Stimulated activated CD8-positive, alpha-beta memory T cell treated with anti-CD3 and anti-CD28 coated beads, Interleukin-7, amount 100 ng/mL, for 4 hours (primary cell): ENCODE data around the gene IRGM.
A peak's percentile ranks its signal among the peaks of the same experiment; 100 is the strongest.
"Not testable (repeated sequence)": the region's sequence is repeated elsewhere in the genome, so short reads cannot be mapped to it uniquely, and the experiment has no call there.

Source experiments
- DNase-seq, 2 donors: peaks; one replicate each; pipeline ENCODE4 v3.0.0-alpha.2; 2020; ENCODE audit warnings: low read depth in 2 of 2

Gene IRGM, protein sequence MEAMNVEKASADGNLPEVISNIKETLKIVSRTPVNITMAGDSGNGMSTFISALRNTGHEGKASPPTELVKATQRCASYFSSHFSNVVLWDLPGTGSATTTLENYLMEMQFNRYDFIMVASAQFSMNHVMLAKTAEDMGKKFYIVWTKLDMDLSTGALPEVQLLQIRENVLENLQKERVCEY

DNA sequence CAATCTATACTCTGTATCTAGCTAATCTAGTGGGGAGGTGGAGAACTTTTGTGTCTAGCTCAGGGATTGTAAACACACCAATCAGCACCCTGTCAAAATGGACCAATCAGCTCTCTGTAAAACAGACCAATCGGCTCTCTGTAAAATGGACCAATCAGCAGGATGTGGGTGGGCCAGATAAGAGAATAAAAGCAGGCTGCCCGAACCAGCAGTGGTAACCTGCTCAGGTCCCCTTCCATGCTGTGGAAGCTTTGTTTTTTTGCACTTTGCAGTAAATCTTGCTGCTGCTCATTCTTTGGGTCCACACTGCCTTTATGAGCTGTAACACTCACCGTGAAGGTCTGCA, at the start of gene IRGM:
IRGM (plus strand) TSS at position 214 of the 346 bp plus-strand sequence. CDS start 1,603 bp downstream, outside the sequence.
- DNase-seq, result peak in 1 of 2 donors; percentile 7

DNA sequence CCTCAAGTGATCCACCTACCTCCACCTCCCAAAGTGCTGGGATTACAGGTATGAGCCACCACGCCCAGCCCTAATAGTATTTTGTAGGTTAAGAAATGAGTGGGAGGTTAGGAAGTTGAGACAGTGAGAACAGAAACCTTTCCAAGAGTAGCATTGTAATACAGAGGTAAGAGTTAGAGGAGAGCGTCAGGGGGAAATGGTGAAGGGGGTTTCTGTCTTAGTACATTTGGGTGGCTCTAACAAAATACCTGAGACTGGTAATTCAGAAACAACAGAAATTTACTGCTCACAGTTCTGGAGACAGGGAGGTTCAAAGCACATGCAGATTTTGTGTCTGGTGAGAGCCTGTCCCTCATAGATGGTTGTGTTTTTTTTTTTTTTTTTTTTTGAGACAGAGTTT, 48.9 kb upstream of the IRGM start:
- no peak for DNase-seq

- DNase-seq, result no peak
Observed at GRCh38 chr5:150801117-150801927, 45.0 kb upstream of the IRGM start.

DNA sequence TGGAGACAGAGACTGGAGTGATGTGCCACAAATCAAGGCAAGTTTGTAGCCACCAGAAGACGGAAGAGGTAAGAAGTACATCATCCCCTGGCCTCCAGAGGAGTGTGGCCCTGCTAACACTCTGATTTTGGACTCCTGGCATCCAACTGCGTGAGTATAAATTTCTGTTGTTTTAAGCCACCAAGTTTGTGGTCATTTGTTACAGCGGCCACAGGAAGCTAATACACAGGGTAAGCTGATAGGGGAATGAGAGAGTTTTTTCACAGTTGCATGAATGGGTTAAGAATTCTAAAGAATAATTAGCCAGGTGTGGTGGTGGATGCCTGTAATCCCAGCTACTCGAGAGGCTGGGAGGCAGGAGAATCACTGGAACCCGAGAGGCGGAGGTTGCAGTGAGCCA, 41.9 kb upstream of the IRGM start:
- DNase-seq, result no peak

DNA sequence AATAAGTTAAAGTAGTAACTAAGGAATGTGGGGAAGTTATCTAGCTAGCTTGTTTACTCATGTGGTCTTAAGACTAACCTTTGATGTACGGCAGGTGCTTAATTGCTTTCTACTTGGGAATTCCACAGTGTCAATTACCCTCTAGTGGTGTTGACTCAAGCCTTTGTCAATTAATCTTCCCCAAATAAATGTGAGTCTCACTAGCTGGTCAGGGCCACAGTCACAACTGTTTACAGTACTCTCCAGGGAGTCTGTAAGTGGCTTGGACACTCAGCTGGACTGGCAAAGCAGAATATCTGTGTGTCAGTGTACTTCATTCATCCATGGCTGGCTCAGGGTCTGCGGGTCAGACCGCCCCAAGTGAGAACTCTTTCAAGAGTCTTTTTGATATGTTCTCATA, 37.0 kb upstream of the IRGM start:
- no peak for DNase-seq

GRCh38 chr5:150815010-150815409, 31.3 kb upstream of the IRGM start:
- DNase-seq, result no peak

GRCh38 chr5:150816946-150817345, 29.4 kb upstream of the IRGM start:
- DNase-seq, result no peak

DNA sequence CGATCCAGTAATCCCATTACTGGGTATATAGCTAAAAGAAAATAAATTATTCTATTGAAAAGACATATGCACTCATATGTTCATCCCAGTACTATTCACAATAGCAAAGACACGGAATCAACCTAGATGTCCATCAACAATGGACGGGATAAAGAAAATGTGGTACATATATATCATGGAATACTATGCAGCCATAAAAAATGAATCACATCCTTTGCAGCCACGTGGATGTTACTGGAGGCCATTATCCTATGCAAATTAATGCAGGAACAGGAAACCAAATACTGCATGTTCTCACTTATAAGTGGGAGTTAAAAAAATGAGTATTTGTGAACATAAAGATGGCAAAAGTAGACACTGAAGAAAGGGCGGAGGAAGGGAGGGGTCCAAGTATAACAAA, 16.6 kb upstream of the IRGM start:
- DNase-seq, result no peak

GRCh38 chr5:150831821-150832220, 14.5 kb upstream of the IRGM start:
- not testable (repeated sequence) for DNase-seq

DNA sequence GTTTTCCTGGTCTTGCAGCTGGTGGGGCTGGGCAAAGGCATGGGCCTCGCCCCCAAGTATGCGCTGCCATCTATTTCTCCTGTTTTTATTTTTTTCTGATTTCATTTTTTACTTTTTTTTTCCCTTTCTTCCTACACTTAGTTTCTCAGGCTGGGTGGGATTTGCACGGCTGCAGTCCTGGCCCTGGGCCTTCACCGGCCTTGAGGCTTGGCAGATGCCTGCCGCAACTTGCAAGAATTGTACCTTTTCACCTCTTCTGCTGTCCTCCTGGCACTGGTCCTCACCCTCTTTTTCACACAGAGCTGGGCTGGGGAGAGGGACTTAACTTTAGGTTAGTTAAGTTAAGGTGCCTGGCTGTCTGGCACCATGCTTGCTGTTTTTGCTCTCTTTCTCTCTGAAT, 10.3 kb upstream of the IRGM start:
- no peak for DNase-seq

DNA sequence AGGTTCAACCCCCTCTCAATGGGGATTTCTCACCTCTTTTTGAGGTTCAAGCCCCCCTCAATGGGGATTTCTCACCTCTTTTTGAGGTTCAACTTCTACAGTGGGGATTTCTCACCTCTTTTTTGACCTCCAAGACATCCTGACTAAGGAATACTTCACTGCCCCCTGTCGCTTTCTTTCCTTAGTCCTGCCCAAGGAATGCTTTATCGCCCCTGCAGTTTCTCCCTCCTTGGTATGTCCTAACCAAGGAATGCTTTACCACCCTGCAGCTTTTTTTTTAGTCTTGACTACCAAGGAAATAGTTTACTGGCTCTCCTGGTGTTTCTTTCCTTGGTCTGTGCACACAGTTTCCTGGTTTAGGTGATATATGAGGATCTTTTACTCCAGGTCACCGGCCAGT, 9.6 kb upstream of the IRGM start:
- no peak for DNase-seq

DNA sequence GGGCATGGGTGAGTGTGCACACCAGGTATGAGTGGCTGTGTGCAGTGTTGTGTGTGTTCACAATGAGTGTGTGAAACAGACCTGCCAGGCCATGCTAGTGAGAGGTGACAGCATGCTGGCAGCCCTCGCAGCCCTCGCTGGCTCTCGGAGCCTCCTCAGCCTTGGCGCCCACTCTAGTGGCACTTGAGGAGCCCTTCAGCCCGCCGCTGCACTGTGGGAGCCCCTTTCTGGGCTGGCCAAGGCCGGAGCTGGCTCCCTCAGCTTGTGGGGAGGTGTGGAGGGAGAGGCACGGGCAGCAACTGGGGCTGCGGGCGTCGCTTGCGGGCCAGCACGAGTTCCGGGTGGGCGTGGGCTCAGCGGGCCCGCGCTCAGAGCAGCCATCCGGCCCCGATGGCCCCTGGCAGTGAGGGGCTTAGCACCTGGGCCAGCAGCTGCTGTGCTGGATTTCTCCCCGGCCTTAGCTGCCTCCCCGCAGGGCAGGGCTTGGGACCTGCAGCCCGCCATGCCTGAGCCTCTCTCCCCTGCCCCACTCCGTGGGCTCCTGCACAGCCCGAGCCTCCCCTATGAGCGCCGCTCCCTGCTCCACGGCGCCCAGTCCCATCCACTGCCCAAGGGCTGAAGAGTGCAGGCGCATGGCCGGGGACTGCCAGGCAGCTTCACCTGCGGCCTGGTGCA, 999 bp upstream of the IRGM start:
- not testable (repeated sequence) for DNase-seq

DNA sequence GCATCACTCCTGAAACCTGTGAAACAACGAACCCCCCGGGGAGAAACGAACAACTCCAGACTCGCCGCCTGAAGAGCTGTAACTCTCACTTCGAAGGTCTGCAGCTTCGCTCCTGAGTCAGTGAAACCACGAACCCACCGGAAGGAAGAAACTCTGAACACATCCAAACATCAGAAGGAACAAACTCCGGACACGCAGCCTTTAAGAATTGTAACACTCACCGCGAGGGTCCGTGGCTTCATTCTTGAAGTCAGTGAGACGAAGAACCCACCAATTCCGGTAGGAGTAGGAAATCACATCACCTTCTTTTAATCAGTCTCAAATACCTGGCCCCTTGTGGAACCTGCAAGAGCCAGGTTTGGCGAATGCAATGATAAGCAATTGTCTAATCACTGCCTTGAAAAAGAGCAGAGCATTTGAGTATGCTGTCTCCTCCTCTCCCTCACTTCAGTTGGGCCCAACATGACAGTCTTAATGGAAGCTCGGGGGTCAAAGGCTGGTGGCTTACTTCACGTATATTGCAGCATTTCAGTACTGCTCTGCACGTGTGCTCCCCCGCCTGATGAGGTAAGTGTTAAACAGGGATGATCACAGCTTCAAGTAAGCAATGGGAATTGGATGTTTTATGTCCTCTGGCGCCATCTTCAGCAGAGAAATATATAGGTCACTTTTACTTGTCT, 473 bp downstream of the IRGM start:
- peak; percentile 26 to 45 for DNase-seq

- DNase-seq, result no peak
Observed at GRCh38 chr5:150847334-150847695, 994 bp downstream of the IRGM start.

DNA sequence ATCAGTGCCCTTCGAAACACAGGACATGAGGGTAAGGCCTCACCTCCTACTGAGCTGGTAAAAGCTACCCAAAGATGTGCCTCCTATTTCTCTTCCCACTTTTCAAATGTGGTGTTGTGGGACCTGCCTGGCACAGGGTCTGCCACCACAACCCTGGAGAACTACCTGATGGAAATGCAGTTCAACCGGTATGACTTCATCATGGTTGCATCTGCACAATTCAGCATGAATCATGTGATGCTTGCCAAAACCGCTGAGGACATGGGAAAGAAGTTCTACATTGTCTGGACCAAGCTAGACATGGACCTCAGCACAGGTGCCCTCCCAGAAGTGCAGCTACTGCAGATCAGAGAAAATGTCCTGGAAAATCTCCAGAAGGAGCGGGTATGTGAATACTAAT, 1.9 kb downstream of the IRGM start:
- no peak for DNase-seq

DNA sequence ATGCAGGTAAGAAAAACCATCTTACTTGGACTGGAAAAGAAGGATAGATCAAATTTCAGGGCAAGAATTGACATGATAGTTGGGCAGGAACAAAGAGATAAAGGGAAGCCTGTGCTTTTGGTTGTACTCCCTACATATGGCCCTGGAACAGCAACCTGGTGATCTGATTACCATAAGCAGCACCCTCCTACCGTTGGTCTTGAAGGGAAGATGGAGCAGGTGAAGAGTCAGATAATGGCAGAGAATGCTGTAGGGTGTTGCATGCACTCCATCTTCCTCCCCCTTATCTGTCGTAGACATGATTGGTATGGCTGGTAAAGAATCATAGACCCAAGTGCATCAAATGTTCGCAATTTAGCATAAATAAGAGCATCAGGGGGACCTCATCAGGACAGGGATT, 4.7 kb downstream of the IRGM start:
- no peak for DNase-seq

DNA sequence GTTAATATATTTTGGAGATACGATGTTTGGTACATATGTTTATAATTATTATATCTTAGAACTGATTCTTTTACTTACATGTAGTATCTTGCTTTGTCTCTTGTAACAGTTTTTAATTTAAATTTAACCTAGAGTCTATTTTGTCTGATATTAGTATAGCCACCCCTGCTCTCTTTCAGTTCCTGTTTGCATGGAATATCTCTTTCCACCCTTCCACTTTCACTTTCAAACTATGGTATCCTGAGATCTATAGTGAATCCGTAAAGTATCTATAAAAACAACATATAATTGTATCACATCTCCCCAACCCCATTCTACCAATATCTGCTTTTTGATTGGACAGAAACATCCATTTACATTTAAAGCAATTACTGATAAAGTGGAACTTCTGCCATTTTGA, 7.2 kb downstream of the IRGM start:
- DNase-seq, result no peak

- DNase-seq, result not testable (repeated sequence)
Observed at GRCh38 chr5:150856700-150857099, 10.4 kb downstream of the IRGM start.

DNA sequence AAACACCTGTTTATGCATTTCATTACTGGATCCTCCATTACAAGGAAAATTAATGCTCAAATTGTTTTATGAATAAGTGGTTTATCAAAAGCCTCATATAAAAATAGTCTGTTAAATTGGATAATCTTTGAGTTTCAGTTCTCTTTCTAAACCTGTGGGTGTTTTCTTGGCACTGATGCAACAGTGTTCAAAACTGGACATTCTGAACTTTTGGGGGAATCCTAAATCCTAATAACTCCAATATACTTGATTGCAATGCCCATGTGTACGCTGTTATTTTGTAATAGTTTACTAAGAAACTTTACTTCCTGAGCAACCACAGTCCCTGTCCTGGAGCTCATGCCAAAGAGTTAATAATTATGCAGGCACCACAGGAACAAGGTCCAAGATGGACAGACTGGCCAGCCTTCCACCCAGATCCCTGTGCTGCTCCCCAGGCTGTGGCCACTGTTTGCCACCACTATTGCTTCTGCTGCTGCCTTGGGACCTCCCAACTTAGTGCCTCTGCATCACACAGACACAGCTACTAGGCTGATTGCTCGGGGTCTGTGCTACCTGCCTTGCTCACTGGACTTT, 14.0 kb downstream of the IRGM start:
- no peak for DNase-seq

DNA sequence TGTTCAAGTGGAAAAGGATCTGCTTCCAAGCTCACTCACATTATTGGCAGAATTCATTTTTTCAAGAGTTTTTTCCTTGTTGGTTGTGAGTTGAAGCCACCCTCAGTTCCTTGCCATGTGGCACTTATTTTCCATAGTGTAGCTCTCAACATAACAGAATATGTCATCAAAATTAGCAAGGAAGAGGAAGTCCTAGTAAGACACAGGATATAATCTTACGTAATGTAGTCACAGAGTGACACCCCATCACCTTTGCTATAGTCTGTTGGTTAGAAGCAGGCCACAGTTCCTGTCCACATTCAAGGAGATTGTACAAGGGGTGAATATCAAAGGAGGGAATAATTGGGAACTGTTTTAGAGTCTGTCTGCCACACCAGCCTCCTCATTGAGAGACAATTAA, 15.7 kb downstream of the IRGM start:
- DNase-seq, result no peak

GRCh38 chr5:150879358-150879757, 33.0 kb downstream of the IRGM start:
- DNase-seq, result no peak
